ENCODE results near the gene RFT1. TPM values are rescaled to one million over a fixed set of nuclear protein-coding genes. Genes with fewer than 3 reads are reported as not detected.

Gene RFT1
- polyA plus RNA-seq, 3 donors, result 8.2 to 34.9 (median 25.6) TPM

DNA sequence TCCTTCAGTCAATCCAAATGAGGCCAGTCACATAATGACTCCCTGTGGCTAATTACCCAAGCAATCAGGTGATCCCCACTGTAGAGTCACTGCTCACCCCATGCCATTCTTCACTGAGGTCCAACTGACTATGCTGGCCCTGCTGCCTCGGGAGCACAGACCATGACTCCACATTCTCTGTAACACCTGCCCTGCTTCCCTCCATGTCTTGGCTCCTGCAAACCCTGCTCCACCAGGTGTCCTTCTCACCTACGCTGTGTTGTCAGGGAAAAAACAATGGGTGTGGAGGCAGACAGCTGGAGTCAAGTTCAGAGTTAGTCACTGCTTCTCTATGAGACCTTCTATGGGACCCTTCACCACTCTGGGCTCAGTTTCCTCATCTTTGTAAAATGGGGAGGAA is 78.3 kb downstream of the RFT1 start:
- H3K9ac ChIP-seq (ENCODE audit: insufficient read depth, low read length, poor library complexity, severe bottlenecking), result no peak overlapping the region
- TF ChIP-seq, protein P1, sequence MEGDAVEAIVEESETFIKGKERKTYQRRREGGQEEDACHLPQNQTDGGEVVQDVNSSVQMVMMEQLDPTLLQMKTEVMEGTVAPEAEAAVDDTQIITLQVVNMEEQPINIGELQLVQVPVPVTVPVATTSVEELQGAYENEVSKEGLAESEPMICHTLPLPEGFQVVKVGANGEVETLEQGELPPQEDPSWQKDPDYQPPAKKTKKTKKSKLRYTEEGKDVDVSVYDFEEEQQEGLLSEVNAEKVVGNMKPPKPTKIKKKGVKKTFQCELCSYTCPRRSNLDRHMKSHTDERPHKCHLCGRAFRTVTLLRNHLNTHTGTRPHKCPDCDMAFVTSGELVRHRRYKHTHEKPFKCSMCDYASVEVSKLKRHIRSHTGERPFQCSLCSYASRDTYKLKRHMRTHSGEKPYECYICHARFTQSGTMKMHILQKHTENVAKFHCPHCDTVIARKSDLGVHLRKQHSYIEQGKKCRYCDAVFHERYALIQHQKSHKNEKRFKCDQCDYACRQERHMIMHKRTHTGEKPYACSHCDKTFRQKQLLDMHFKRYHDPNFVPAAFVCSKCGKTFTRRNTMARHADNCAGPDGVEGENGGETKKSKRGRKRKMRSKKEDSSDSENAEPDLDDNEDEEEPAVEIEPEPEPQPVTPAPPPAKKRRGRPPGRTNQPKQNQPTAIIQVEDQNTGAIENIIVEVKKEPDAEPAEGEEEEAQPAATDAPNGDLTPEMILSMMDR (IDR thresholded peaks at IDR 0.05), result no peak
- no peaks in the 10 kb centered on the region for H3K79me2 ChIP-seq (ENCODE audit: insufficient read depth, low read length)
- H2AFZ ChIP-seq (ENCODE audit: insufficient read depth, low read depth, low read length, poor library complexity, severe bottlenecking), result no peak overlapping the region
- no peaks in the 10 kb centered on the region for H3K9me3 ChIP-seq (replicated peaks in 1 of 2; ENCODE audit: control insufficient read depth in 1 of 2, insufficient read depth in 1 of 2, low read length in 2 of 2)
- H3K4me2 ChIP-seq (replicated peaks; ENCODE audit: extremely low read depth, low read length, poor library complexity, severe bottlenecking), result no peak overlapping the region
- Mint-ChIP-seq H3K36me3 (peaks cover 2% of the 10 kb centered on the region in 2 donors), H3K4me1 (peaks cover 2% of the 10 kb centered on the region), H3K4me3 (no peak overlapping the region), H3K27me3 (ENCODE audit: low read depth in 3 of 3) (peaks cover 19 to 33% (median 27%) of the 10 kb centered on the region in 3 donors), H3K27ac (peak overlapping the region in 1 of 7 donors; percentile 42), H3K9me3 (peaks cover 0 to 4% (median 0%) of the 10 kb centered on the region in 7 donors)
- no peak overlapping the region for H3K27ac ChIP-seq (ENCODE audit: low read depth in 1 of 2, low read length in 2 of 2)
- no peak for DNase-seq
- peaks cover under 1 to 2% of the 10 kb centered on the region in 2 donors for H3K4me1 ChIP-seq (ENCODE audit: control insufficient read depth in 1 of 2, insufficient read depth in 2 of 2, low read length in 2 of 2)
- no peaks in the 10 kb centered on the region for H4K20me1 ChIP-seq (ENCODE audit: insufficient read depth, low read length)
- H3K36me3 ChIP-seq (replicated peaks in 1 of 2; ENCODE audit: control insufficient read depth in 1 of 2, insufficient read depth in 2 of 2, low read length in 2 of 2), result no peaks in the 10 kb centered on the region
- no peak overlapping the region for H3K4me3 ChIP-seq (replicated peaks in 1 of 3; ENCODE audit: low read depth in 2 of 3, low read length in 3 of 3)
- WGBS (ENCODE audit: insufficient coverage), result no CpG with 5 or more reads among the region's 2 CpGs
- intact Hi-C loops (cut with micrococcal nuclease), result no loop called here
- H3K27me3 ChIP-seq (ENCODE audit: control insufficient read depth in 2 of 2, insufficient read depth in 2 of 2, low read length in 2 of 2), result peaks cover 9 to 15% of the 10 kb centered on the region in 2 donors

DNA sequence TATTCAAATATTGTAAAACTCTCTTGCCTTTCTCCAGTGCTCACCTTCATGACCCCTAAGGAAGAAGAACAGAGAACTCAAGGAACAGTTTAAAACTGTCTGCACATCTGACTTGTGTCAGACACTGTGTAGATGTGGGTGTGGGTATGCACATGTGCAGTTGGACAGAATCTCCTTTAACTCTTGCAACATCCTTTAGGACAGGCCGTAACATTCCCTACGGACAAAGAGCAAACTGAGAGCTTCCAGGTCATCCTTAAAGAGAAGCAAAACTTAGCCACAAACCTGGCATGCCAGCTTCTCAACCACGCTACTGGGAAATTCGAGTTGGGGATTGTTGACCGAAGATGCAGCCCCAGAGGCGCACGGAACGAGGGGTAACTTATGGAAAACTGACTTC is 80.2 kb downstream of the RFT1 start:
- Histone ChIP-seq H3K4me2 (replicated peaks; ENCODE audit: extremely low read depth, low read length, poor library complexity, severe bottlenecking) (no peak overlapping the region), H3K36me3 (replicated peaks in 1 of 2; ENCODE audit: control insufficient read depth in 1 of 2, insufficient read depth in 2 of 2, low read length in 2 of 2) (no peaks in the 10 kb centered on the region), H3K27ac (ENCODE audit: low read depth in 1 of 2, low read length in 2 of 2) (no peak overlapping the region), H3K4me1 (ENCODE audit: control insufficient read depth in 1 of 2, insufficient read depth in 2 of 2, low read length in 2 of 2) (peaks cover 8 to 14% of the 10 kb centered on the region in 2 donors), H3K79me2 (ENCODE audit: insufficient read depth, low read length) (no peaks in the 10 kb centered on the region), H3K27me3 (ENCODE audit: control insufficient read depth in 2 of 2, insufficient read depth in 2 of 2, low read length in 2 of 2) (peaks cover 12 to 22% of the 10 kb centered on the region in 2 donors), H4K20me1 (ENCODE audit: insufficient read depth, low read length) (no peaks in the 10 kb centered on the region), H3K9me3 (replicated peaks in 1 of 2; ENCODE audit: control insufficient read depth in 1 of 2, insufficient read depth in 1 of 2, low read length in 2 of 2) (no peaks in the 10 kb centered on the region), H3K4me3 (replicated peaks in 1 of 3; ENCODE audit: low read depth in 2 of 3, low read length in 3 of 3) (no peak overlapping the region), H3K9ac (ENCODE audit: insufficient read depth, low read length, poor library complexity, severe bottlenecking) (no peak overlapping the region), H2AFZ (ENCODE audit: insufficient read depth, low read depth, low read length, poor library complexity, severe bottlenecking) (no peak overlapping the region)
- 88% methylated on average over 6 of the region's 8 CpGs for WGBS (ENCODE audit: insufficient coverage)
- Mint-ChIP-seq H3K4me1 (peaks cover 6% of the 10 kb centered on the region), H3K27ac (no peak overlapping the region), H3K9me3 (peaks cover 0 to 5% (median 2%) of the 10 kb centered on the region in 7 donors), H3K4me3 (no peak overlapping the region), H3K27me3 (ENCODE audit: low read depth in 3 of 3) (peaks cover 24 to 39% (median 33%) of the 10 kb centered on the region in 3 donors), H3K36me3 (peaks cover 2 to 3% of the 10 kb centered on the region in 2 donors)
- DNase-seq, result no peak
- TF ChIP-seq, protein P1 (IDR thresholded peaks at IDR 0.05), result no peak
- intact Hi-C loops (cut with micrococcal nuclease), result no loop called here

Measured in CD14-positive monocyte (primary cell).